D341Med (cell line): ENCODE results near the gene B3GNT3.

Source experiments
- DNase-seq: peaks from one replicate; pipeline ENCODE4 v3.0.0; 2012; ENCODE audit warnings: low spot score

The B3GNT3 gene

GRCh38 chr19:17860993-17861360 is 66.0 kb downstream of the B3GNT3 start:
- DNase-seq: no peak

DNA sequence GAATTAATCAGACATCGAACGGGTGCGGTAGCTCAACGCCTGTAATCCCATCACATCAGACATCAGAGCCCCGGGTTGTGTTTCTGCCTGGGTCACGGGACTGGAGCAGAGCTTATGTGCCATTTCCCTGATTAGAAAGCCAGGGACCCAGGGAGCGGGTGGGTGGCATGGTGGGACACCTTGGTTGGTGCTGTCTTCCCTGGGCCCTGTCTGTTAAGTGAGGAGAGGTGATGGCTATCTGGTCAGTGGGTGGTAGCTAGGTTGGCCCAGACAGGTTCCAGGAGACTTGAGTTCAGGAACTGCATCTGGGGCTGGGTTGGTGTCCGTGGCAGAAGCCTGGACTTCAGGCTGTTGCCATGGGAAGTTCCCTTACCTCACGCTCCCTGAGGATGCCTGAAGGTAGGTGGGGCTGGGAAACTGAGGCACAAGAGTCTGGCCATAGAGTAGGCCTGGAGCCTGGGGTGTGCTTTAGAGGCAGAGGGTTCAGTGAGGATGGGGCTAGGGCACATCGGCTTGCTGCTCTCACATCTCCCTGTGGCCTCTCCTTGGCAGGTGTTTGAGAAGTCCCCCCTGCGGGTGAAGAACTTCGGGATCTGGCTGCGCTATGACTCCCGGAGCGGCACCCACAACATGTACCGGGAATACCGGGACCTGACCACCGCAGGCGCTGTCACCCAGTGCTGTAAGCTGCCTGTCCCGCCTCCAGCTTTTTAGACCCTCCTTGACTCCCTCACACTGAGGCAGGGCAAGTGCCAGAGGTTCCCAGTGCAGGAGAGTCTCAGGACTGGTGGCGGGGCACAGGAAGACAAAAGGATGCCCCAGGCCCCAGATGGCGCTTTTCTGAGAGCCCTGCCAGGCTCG is 66.8 kb downstream of the B3GNT3 start:
- no peak for DNase-seq

GRCh38 chr19:17862711-17863519 is 68.0 kb downstream of the B3GNT3 start:
- no peak for DNase-seq
